ENCODE data around the gene OOSP2. TPM values are rescaled to one million over a fixed set of nuclear protein-coding genes. Genes with fewer than 3 reads are reported as not detected.
"Not testable (repeated sequence)": the region's sequence is repeated elsewhere in the genome, so short reads cannot be mapped to it uniquely, and the experiment has no call there.

OOSP2 gene
- total and polyA plus RNA-seq, 3 experiments from 2014 or later, result not detected

GRCh38 chr11:60064111-60064510 is 23.9 kb downstream of the OOSP2 start:
- CTCF ChIA-PET, result no interaction called here
- H3K9me3 ChIP-seq (ENCODE audit: low read length), result no peaks in the 10 kb centered on the region
- no peaks in the 10 kb centered on the region for H3K36me3 Mint-ChIP-seq
- no peaks in the 10 kb centered on the region for H3K4me1 Mint-ChIP-seq
- H3K4me3 ChIP-seq (ENCODE audit: low read length), result no peak overlapping the region
- H3K9me3 Mint-ChIP-seq, result peaks cover 0 to 2% (median 0%) of the 10 kb centered on the region in 5 donors
- no peak overlapping the region for H3K4me3 Mint-ChIP-seq
- peaks cover 3 to 4% of the 10 kb centered on the region in 2 donors for H3K27me3 Mint-ChIP-seq
- no peak overlapping the region for H3K27ac ChIP-seq (ENCODE audit: low read depth, low read length)
- H3K27ac Mint-ChIP-seq, result no peak overlapping the region
- H3K36me3 ChIP-seq (ENCODE audit: insufficient read depth, low read length), result no peaks in the 10 kb centered on the region
- POLR2A ChIA-PET, result no interaction called here
- DNase-seq, result no peak
- no peaks in the 10 kb centered on the region for H3K4me1 ChIP-seq (ENCODE audit: insufficient read depth, low read length)
- H3K27me3 ChIP-seq (ENCODE audit: insufficient read depth, low read length, poor library complexity, severe bottlenecking), result no peaks in the 10 kb centered on the region

GRCh38 chr11:60065801-60066200 is 25.6 kb downstream of the OOSP2 start:
- H3K27me3 ChIP-seq (ENCODE audit: insufficient read depth, low read length, poor library complexity, severe bottlenecking), result no peaks in the 10 kb centered on the region
- Mint-ChIP-seq H3K9me3 (no peaks in the 10 kb centered on the region), H3K4me3 (no peak overlapping the region), H3K27me3 (peaks cover 3 to 4% of the 10 kb centered on the region in 2 donors), H3K27ac (no peak overlapping the region), H3K4me1 (no peaks in the 10 kb centered on the region), H3K36me3 (no peaks in the 10 kb centered on the region)
- H3K27ac ChIP-seq (ENCODE audit: low read depth, low read length), result no peak overlapping the region
- H3K9me3 ChIP-seq (ENCODE audit: low read length), result no peaks in the 10 kb centered on the region
- no peaks in the 10 kb centered on the region for H3K4me1 ChIP-seq (ENCODE audit: insufficient read depth, low read length)
- H3K4me3 ChIP-seq (ENCODE audit: low read length), result no peak overlapping the region
- ChIA-PET CTCF (no interaction called here), POLR2A (no interaction called here)
- DNase-seq, result no peak
- no peaks in the 10 kb centered on the region for H3K36me3 ChIP-seq (ENCODE audit: insufficient read depth, low read length)

DNA sequence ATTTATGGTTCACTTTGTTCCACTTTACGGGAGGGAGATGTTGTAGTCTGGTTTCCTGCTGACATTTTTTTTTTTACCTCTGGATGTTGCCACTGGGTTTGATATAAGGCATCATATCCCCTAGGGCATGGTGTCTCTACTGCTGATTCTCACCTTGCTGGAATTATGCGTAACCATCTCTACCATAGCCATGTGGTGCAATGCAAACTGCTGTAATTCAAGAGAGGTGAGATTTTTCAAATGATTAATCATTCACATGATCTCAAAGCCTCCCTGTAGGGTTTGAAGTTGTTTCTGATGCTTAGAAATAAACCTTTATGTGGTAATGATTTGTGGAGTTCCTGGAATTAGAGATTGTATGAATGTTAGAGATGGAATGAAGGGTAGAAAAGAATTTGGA is 29.2 kb downstream of the OOSP2 start:
- POLR2A ChIA-PET, result no interaction called here
- CTCF ChIA-PET, result no interaction called here
- Histone ChIP-seq H3K4me3 (ENCODE audit: low read length) (no peak overlapping the region), H3K27me3 (ENCODE audit: insufficient read depth, low read length, poor library complexity, severe bottlenecking) (no peaks in the 10 kb centered on the region), H3K36me3 (ENCODE audit: insufficient read depth, low read length) (no peaks in the 10 kb centered on the region), H3K27ac (ENCODE audit: low read depth, low read length) (no peak overlapping the region), H3K9me3 (ENCODE audit: low read length) (no peaks in the 10 kb centered on the region), H3K4me1 (ENCODE audit: insufficient read depth, low read length) (no peaks in the 10 kb centered on the region)
- Mint-ChIP-seq H3K36me3 (no peaks in the 10 kb centered on the region), H3K27me3 (peaks cover 2 to 6% of the 10 kb centered on the region in 2 donors), H3K9me3 (peaks cover 0 to 7% (median 0%) of the 10 kb centered on the region in 5 donors), H3K27ac (no peak overlapping the region), H3K4me3 (no peak overlapping the region), H3K4me1 (no peaks in the 10 kb centered on the region)
- DNase-seq, result no peak

- H3K4me1 ChIP-seq (ENCODE audit: insufficient read depth, low read length); H3K27me3 ChIP-seq (ENCODE audit: insufficient read depth, low read length, poor library complexity, severe bottlenecking); H3K27ac ChIP-seq (ENCODE audit: low read depth, low read length); H3K9me3 ChIP-seq (ENCODE audit: low read length); H3K4me3 Mint-ChIP-seq; H3K4me3 ChIP-seq (ENCODE audit: low read length); H3K27me3 Mint-ChIP-seq; H3K9me3 Mint-ChIP-seq; CTCF ChIA-PET; H3K4me1 Mint-ChIP-seq; DNase-seq; POLR2A ChIA-PET; H3K36me3 ChIP-seq (ENCODE audit: insufficient read depth, low read length); H3K27ac Mint-ChIP-seq; H3K36me3 Mint-ChIP-seq: not testable (repeated sequence)
These were observed 31.4 kb downstream of the OOSP2 start for GRCh38 chr11:60071644-60072043.

GRCh38 chr11:60077216-60077817 is 37.1 kb downstream of the OOSP2 start:
- Mint-ChIP-seq H3K27me3 (no peaks in the 10 kb centered on the region), H3K9me3 (peaks cover 0 to 10% (median 4%) of the 10 kb centered on the region in 5 donors), H3K4me1 (no peaks in the 10 kb centered on the region), H3K27ac (no peak overlapping the region), H3K36me3 (no peaks in the 10 kb centered on the region), H3K4me3 (no peak overlapping the region)
- ChIA-PET CTCF (no interaction called here), POLR2A (no interaction called here)
- Histone ChIP-seq H3K4me1 (ENCODE audit: insufficient read depth, low read length) (no peaks in the 10 kb centered on the region), H3K9me3 (ENCODE audit: low read length) (peaks cover 5% of the 10 kb centered on the region), H3K27ac (ENCODE audit: low read depth, low read length) (no peak overlapping the region), H3K36me3 (ENCODE audit: insufficient read depth, low read length) (no peaks in the 10 kb centered on the region), H3K27me3 (ENCODE audit: insufficient read depth, low read length, poor library complexity, severe bottlenecking) (no peaks in the 10 kb centered on the region), H3K4me3 (ENCODE audit: low read length) (no peak overlapping the region)
- no peak for DNase-seq

DNA sequence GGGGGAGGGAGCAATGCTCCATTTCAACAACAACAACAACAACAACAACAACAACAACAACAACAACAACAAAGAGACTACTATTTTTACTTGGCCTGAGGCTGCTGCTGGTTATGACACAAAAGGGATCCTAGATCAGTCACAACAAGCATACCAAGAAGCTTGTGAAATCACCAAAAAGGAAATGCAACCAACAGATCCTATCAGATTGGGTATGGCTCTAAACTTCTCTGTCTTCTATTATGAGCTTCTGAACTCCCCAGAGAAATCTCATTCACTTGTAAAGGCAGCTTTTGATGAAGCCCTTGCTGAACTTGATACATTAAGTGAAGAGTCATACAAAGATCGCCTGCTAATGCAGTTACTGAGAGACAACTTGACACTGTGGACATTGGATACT is 37.8 kb downstream of the OOSP2 start:
- H3K4me3 Mint-ChIP-seq, result no peak overlapping the region
- H3K9me3 Mint-ChIP-seq, result peaks cover 0 to 10% (median 4%) of the 10 kb centered on the region in 5 donors
- ChIA-PET CTCF (no interaction called here), POLR2A (no interaction called here)
- Histone ChIP-seq H3K9me3 (ENCODE audit: low read length) (peaks cover 5% of the 10 kb centered on the region), H3K4me3 (ENCODE audit: low read length) (no peak overlapping the region), H3K36me3 (ENCODE audit: insufficient read depth, low read length) (no peaks in the 10 kb centered on the region), H3K4me1 (ENCODE audit: insufficient read depth, low read length) (no peaks in the 10 kb centered on the region), H3K27me3 (ENCODE audit: insufficient read depth, low read length, poor library complexity, severe bottlenecking) (no peaks in the 10 kb centered on the region), H3K27ac (ENCODE audit: low read depth, low read length) (no peak overlapping the region)
- no peaks in the 10 kb centered on the region for H3K36me3 Mint-ChIP-seq
- no peaks in the 10 kb centered on the region for H3K27me3 Mint-ChIP-seq
- H3K4me1 Mint-ChIP-seq, result no peaks in the 10 kb centered on the region
- no peak for DNase-seq
- H3K27ac Mint-ChIP-seq, result no peak overlapping the region

- no peak overlapping the region for H3K4me3 ChIP-seq (ENCODE audit: low read length)
- CTCF ChIA-PET, result no interaction called here
- no peaks in the 10 kb centered on the region for H3K4me1 ChIP-seq (ENCODE audit: insufficient read depth, low read length)
- no peak overlapping the region for H3K27ac ChIP-seq (ENCODE audit: low read depth, low read length)
- Mint-ChIP-seq H3K36me3 (no peaks in the 10 kb centered on the region), H3K4me3 (no peak overlapping the region), H3K4me1 (no peaks in the 10 kb centered on the region), H3K27ac (no peak overlapping the region), H3K9me3 (peaks cover 0 to 10% (median 4%) of the 10 kb centered on the region in 5 donors), H3K27me3 (peaks cover 0 to 2% of the 10 kb centered on the region in 2 donors)
- no peak for DNase-seq
- POLR2A ChIA-PET, result no interaction called here
- no peaks in the 10 kb centered on the region for H3K27me3 ChIP-seq (ENCODE audit: insufficient read depth, low read length, poor library complexity, severe bottlenecking)
- no peaks in the 10 kb centered on the region for H3K36me3 ChIP-seq (ENCODE audit: insufficient read depth, low read length)
- peaks cover 5% of the 10 kb centered on the region for H3K9me3 ChIP-seq (ENCODE audit: low read length)
These were observed 38.5 kb downstream of the OOSP2 start for GRCh38 chr11:60078745-60079144.

DNA sequence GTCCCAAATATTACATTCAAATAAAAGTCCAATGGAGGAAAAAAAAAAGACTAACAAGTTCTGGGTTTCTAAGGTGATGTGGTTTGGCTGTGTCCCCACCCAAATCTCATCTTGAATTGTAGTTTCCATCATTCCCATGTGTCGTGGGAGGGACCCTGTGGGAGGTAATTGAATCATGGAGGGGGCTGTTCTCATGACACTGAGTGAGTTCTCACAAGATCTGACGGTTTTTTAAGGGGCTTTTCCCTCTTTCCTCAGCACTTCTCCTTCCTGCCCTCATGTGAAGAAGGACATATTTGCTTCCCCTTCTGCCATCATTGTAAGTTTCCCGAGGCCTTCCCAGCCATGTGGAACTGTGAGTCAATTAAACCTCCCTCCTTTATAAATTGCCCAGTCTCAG is 40.3 kb downstream of the OOSP2 start:
- Mint-ChIP-seq H3K27ac (no peak overlapping the region), H3K36me3 (no peaks in the 10 kb centered on the region), H3K4me1 (no peaks in the 10 kb centered on the region), H3K9me3 (peaks cover 0 to 10% (median 2%) of the 10 kb centered on the region in 5 donors), H3K4me3 (no peak overlapping the region), H3K27me3 (peaks cover 3 to 11% of the 10 kb centered on the region in 2 donors)
- ChIA-PET POLR2A (no interaction called here), CTCF (no interaction called here)
- H3K27me3 ChIP-seq (ENCODE audit: insufficient read depth, low read length, poor library complexity, severe bottlenecking), result no peaks in the 10 kb centered on the region
- no peaks in the 10 kb centered on the region for H3K36me3 ChIP-seq (ENCODE audit: insufficient read depth, low read length)
- no peak for DNase-seq
- H3K27ac ChIP-seq (ENCODE audit: low read depth, low read length), result no peak overlapping the region
- H3K4me1 ChIP-seq (ENCODE audit: insufficient read depth, low read length), result no peaks in the 10 kb centered on the region
- peaks cover 5% of the 10 kb centered on the region for H3K9me3 ChIP-seq (ENCODE audit: low read length)
- no peak overlapping the region for H3K4me3 ChIP-seq (ENCODE audit: low read length)

All from CD8-positive, alpha-beta memory T cell (primary cell).